Prostate gland (tissue), 2 donors: Measurements from ENCODE around the gene MGLL. TPM values are rescaled to one million over a fixed set of nuclear protein-coding genes. Genes with fewer than 3 reads are reported as not detected.

Experiments
- DNase-seq: peaks from one replicate; pipeline ENCODE4 v3.0.0-alpha.2; 2019; ENCODE audit warnings: low spot score
- H3K27ac ChIP-seq, 2 donors: fragments of 200-600 bp; sonication (generic); 2 replicates each; pipeline ENCODE4 v1.5.1; 2017 to 2019
- H3K27me3 ChIP-seq: fragments of 200-600 bp; sonication (generic); replicated peaks from 2 replicates; pipeline ENCODE4 v1.5.1; 2019; ENCODE audit not compliant: insufficient read depth
- H3K36me3 ChIP-seq, 2 donors: fragments of 200-600 bp; sonication (generic); 1 replicate in 1 of 2; 2 replicates in 1 of 2; pipeline versions ENCODE4 v1.5.1 to v1.8.1; 2017 to 2019
- H3K4me1 ChIP-seq: fragments of 200-600 bp; sonication (generic); replicated peaks from 2 replicates; pipeline ENCODE4 v1.5.1; 2019
- H3K4me3 ChIP-seq, 2 donors: fragments of 200-600 bp; sonication (generic); 2 replicates each; pipeline ENCODE4 v1.5.1; 2017 to 2019
- H3K9me3 ChIP-seq: fragments of 200-600 bp; sonication (generic); 2 replicates; pipeline ENCODE4 v1.5.1; 2017
- POLR2A ChIP-seq: fragments of 450-650 bp; IDR thresholded peaks from one replicate; pipeline ENCODE4 v1.6.1; 2016; ENCODE audit warnings: antibody characterized with exemption, mild to moderate bottlenecking
- POLR2AphosphoS5 ChIP-seq: sonication (generic); formaldehyde crosslinking; IDR thresholded peaks from one replicate; pipeline ENCODE4 v1.6.1; 2017; ENCODE audit warnings: antibody characterized with exemption
- WGBS: methylation state at CpG from one replicate; pipeline ENCODE4 v1.1.5; 2018; 5-methylcytosine and 5-hydroxymethylcytosine counted together
- intact Hi-C: fragments of 100-400 bp; cut with DNase I; formaldehyde crosslinking; loops from one replicate; pipeline ENCODE4 v1.14.2; 2022
- total RNA-seq, 2 donors: library from RNA; depleted of rRNA; stranded (reverse); fragments of >200 nt; gene quantifications; one replicate each; pipeline ENCODE4 v1.1.0, GENCODE V29; 2016
- TF ChIP-seq, protein P1 (sequence below), 4 experiments: fragments of 200-600 bp in 2 of 4; fragments of 450-650 bp in 2 of 4; sonication (generic) in 2 of 4; IDR thresholded peaks; 1 replicate in 3 of 4; 2 replicates in 1 of 4; pipeline ENCODE4 v1.5.1; 2016 to 2019; ENCODE audit warnings: antibody characterized with exemption in 4 of 4, mild to moderate bottlenecking in 2 of 4, moderate library complexity in 2 of 4

The MGLL gene
- total RNA-seq, 2 donors from 2014 or later, result 20.0 to 31.8 TPM

DNA sequence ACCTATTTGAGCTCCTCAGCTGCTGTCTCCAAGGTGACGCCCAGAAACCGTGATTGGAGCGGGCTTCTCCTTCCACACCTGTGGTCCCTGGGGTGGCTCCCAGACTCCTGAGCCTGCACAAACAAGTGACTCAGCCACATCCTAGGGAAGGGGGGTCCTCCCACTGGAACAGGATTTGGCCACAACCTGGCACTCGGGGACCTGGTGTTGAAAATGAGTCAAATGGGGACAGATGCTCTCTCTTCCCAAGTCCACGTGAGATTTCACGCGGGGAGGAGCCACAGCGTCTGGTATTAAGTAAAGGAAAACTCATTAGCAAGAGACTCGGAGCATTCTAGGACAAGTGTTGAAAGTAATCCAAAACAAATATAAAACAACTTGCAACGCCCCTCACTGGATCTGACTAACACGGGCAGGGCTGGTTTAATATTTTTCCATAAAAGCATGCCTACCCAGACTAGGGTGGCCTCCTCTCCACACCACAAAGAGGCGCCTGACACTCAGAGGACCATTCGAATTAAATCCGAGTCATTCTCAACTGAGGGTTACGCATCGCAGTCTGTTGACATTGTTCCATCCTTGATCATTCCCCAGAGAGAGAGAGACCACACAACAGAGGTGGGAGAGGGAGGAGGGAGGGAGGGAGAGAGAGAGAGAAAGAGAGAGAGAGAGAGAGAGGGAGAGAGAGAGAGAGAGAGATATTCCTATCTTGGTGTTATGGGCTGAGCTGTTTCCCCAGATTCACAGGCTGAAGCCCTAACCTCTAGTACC lies 74.4 kb downstream of the MGLL start:
- Histone ChIP-seq H3K27me3 (no peaks in the 10 kb centered on the region), H3K27ac (peak overlapping the region; percentile 56 to 63), H3K36me3 (no peaks in the 10 kb centered on the region), H3K9me3 (no peaks in the 10 kb centered on the region), H3K4me3 (no peak overlapping the region), H3K4me1 (peaks cover 2% of the 10 kb centered on the region)
- WGBS, result 16% methylated on average over 16 of the region's 16 CpGs
- DNase-seq, result peak; percentile 67
- TF ChIP-seq POLR2AphosphoS5 (peak; percentile 80), POLR2A (no peak)
- TF ChIP-seq, protein P1, sequence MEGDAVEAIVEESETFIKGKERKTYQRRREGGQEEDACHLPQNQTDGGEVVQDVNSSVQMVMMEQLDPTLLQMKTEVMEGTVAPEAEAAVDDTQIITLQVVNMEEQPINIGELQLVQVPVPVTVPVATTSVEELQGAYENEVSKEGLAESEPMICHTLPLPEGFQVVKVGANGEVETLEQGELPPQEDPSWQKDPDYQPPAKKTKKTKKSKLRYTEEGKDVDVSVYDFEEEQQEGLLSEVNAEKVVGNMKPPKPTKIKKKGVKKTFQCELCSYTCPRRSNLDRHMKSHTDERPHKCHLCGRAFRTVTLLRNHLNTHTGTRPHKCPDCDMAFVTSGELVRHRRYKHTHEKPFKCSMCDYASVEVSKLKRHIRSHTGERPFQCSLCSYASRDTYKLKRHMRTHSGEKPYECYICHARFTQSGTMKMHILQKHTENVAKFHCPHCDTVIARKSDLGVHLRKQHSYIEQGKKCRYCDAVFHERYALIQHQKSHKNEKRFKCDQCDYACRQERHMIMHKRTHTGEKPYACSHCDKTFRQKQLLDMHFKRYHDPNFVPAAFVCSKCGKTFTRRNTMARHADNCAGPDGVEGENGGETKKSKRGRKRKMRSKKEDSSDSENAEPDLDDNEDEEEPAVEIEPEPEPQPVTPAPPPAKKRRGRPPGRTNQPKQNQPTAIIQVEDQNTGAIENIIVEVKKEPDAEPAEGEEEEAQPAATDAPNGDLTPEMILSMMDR (IDR thresholded peaks at IDR 0.05), result peak in 1 of 4 experiments; percentile 24
- intact Hi-C loops, result no loop called here

DNA sequence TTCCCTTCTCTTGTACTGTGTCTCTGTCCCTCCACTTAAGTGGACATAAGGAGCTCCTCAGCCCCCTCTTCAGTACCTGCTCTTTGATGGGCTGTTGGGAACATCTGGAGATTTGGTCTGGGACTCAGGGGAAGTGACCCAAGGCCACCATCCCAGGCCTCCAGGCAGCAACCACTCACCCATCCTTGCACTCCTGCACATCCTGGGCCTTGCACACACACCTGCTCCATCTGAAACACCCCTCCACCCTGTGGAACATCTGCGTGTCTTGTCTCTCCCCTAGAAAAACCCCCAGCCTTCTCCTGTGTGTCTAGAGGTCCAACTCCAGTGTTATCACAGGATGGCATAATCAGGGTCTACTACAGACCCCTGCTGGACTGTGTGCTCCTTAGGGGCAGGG lies 75.2 kb downstream of the MGLL start:
- Histone ChIP-seq H3K27me3 (no peaks in the 10 kb centered on the region), H3K9me3 (no peaks in the 10 kb centered on the region), H3K4me3 (no peak overlapping the region), H3K36me3 (no peaks in the 10 kb centered on the region), H3K4me1 (peaks cover 2% of the 10 kb centered on the region), H3K27ac (peak overlapping the region; percentile 56 to 63)
- intact Hi-C loops, result no loop called here
- TF ChIP-seq, protein P1 (IDR thresholded peaks at IDR 0.05), result no peak
- TF ChIP-seq POLR2A (no peak), POLR2AphosphoS5 (no peak)
- 100% methylated on average over 1 of the region's 1 CpG for WGBS
- no peak for DNase-seq

DNA sequence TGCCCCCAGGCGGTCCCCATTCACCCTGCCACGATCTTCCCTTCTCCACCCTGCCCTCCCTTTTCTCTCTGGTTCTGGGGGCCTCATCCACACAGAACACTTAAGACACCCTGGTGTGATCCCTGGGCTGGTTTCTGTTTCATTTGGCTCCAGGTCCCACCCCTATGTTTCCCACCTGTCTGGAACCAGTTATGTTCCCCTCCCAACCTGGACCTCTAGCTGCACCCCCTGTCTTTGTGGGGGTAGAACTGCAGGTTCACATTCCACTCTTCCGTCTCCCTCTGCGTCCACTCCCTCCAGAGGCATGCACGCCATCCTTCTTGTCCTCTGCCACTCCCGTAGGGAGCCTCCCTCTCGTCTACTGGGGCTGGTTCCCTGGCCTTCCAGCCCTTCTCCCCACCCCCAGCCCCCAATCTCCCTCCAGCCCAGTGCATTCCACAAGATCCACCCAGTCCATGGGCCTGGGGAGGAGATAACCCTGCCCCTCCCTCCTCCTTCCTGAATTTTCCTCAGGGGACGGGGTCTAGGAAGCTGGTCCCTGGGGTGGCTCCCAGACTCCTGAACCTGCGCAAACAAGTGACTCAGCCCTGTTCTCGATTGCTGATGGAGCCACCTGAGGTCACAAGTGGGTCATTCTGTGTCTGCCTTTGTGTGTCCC lies 75.8 kb downstream of the MGLL start:
- Histone ChIP-seq H3K36me3 (no peaks in the 10 kb centered on the region), H3K4me3 (no peak overlapping the region), H3K27me3 (no peaks in the 10 kb centered on the region), H3K4me1 (peaks cover 2% of the 10 kb centered on the region), H3K27ac (no peak overlapping the region), H3K9me3 (no peaks in the 10 kb centered on the region)
- TF ChIP-seq, protein P1 (IDR thresholded peaks at IDR 0.05), result no peak
- TF ChIP-seq POLR2A (no peak), POLR2AphosphoS5 (no peak)
- 82% methylated on average over 10 of the region's 10 CpGs for WGBS
- no peak for DNase-seq
- intact Hi-C loops, result no loop called here

DNA sequence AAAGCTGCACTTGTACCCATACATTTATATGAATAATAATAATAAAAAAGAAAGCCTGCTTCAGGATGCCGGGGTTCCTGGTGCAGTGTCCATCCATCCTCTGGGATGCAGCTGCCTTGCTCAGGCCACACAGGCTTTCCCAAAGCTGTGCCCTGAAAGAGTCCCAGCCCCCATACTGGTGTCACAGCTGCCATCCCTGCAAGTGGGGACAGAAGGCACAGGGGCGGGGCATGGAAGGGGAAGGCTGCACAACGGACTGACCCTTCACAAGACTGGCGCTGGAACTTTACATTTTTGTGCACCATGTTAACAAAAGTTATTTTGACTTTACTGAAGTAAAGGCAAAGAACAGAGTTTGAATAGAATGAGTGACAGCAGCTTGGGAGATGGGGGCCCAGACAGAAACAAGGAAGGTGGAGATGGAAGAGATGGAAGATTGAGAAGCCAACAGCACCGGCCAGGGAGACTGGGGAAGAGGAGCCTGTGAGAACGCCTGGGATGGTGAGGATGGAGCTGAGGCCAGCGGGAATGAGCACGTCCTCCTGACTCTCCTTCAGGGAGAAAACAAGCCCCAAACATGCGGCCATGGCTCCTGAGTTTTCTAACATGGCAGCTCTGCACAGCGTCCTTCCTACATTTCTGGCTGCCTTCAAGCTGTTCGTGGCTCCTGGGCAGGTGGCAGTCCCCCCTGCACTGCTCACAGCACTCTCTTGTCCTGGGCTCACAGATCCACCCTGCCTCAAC lies 76.5 kb downstream of the MGLL start:
- Histone ChIP-seq H3K27me3 (no peaks in the 10 kb centered on the region), H3K36me3 (no peaks in the 10 kb centered on the region), H3K4me1 (peaks cover 2% of the 10 kb centered on the region), H3K4me3 (no peak overlapping the region), H3K9me3 (no peaks in the 10 kb centered on the region), H3K27ac (no peak overlapping the region)
- WGBS, result 90% methylated on average over 11 of the region's 11 CpGs
- no peak for DNase-seq
- intact Hi-C loops, result no loop called here
- no peak for TF ChIP-seq POLR2AphosphoS5
- TF ChIP-seq POLR2A, result no peak

DNA sequence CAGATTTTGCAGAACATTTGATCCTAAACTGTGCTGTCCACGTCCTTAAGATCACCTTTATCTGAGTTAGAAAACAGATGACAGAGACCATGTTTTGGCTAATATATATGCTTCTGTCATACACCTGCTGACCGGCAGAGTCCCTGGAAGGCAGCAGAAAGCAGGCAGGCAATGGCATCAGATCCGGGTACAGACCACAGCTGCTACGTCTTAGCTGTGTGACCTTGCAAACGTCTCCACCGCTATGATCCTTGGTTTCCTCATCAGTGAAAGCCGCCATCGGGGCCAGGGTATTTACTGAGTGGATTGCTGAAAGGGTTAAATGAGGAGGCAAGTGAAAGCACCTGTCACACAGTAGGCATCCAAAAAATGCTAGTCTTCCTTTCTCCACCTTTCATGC lies 77.4 kb downstream of the MGLL start:
- H3K27ac ChIP-seq, result no peak overlapping the region
- no peaks in the 10 kb centered on the region for H3K36me3 ChIP-seq
- no peak overlapping the region for H3K4me3 ChIP-seq
- 84% methylated on average over 8 of the region's 8 CpGs for WGBS
- intact Hi-C loops, result no loop called here
- DNase-seq, result no peak
- H3K4me1 ChIP-seq, result peaks cover 2% of the 10 kb centered on the region
- TF ChIP-seq, protein P1 (IDR thresholded peaks at IDR 0.05), result no peak
- TF ChIP-seq POLR2A (no peak), POLR2AphosphoS5 (no peak)
- no peaks in the 10 kb centered on the region for H3K27me3 ChIP-seq
- no peaks in the 10 kb centered on the region for H3K9me3 ChIP-seq
